HG03460 (cell line): Measurements from ENCODE around the gene YIPF1.
A peak's percentile ranks its signal among the peaks of the same experiment; 100 is the strongest.

ENCODE experiments used
- ATAC-seq: cut with Tn5 transposase; IDR thresholded peaks from one replicate; pipeline ENCODE4 v1.9.1; 2021; ENCODE audit not compliant: unreplicated experiment

Gene YIPF1

DNA sequence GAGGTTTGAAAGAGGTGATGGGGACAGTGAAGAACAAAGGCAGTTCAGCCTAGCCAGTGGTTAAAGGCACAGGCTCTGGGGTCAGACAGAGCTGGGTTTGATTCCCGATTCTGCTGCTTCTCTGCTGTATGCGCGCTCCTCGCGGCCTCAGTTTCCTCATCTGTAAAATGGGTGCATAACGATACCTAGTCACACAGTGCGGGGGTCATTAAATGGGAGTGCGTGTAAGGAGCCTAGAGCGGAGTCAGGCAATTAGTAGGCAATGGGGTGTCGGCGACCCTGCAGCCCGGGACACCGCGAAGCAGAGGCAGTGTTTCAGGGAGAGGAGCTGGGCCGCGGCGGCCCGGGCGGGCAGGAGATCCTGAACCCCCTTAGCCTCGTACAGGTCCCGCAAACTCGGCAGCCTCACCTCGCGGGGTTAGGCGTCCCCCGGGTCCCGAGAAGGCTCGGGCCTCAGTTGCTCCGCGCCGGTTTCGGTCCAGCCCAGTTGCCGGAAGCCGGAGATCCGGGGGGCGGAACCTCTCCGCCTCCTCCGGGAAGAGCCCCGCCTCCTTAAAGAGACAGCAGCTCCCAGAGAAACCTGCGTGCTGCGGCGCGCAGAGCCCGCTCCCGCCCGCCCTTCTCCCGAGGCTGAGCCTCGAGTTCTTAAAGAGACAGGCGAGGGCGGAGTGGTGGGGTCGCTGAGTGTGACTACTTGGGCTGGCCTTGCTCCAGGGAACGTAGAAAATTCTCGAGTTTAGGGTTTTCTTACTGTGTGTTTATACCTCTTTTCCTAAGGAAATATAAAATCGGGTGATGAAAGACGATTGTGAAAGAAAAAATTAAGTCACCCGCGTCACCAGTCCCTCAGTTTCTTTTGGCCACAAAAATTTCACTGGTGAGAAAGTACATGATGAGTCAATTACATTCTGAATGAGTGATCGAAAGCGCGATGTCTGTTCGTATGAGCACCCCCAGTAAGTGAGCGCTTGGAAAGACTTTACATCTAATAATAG lies at the start of gene YIPF1:
Gene YIPF1 (minus strand): TSS at position 494 of the 995 bp plus-strand sequence. CDS start 860 bp downstream, outside the sequence.
- peak; percentile 89 for ATAC-seq

DNA sequence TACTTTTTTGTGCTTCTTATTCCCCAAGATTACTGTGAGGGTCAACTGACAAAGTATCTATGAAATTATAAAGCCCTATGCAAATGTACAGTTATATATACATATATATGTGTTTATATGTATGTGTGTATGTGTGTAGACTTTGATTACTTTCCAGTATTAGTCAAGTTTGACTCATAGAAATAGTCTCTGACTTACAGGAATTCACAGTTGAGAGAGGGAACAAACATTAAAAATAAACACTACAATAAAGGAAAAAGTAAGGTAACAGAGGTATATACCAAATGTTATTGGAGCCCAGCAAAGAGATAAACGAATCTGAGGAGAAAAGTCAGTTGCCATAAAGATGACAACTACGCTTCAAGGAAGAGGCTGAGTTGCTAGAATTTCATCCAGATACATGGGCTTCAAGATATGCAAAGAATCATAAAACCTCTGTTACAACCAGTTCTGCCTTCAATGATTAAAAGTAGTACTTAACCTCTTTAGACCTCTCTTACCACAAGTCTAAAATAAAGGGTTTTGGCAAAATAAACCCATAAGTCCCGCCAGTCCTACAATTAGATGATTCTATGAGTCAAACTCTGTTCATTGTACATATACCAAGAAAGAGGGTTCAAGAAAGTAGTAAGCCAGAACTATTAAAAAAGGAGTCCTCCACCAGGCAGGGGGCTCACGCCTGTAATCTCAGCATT lies 48.7 kb upstream of the YIPF1 start:
- no peak for ATAC-seq

DNA sequence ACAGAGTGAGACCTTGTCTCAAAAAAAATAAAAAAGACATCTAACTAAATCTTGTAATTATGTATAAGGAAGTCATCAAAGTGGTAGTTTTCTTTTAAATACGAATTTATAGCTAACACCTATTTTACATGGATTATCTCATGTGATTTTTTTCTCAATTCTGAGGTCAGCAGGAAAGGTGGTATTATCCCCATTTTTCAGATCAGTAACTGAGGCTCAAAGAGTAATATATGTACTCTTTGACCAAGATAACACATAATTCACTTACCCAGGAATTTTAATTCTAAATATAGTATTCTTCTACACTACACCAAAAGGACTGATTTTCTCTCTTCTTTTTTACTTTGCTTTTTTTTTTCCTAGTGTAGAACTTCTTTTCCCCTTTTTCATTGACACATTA lies 46.8 kb upstream of the YIPF1 start:
- ATAC-seq, result no peak

DNA sequence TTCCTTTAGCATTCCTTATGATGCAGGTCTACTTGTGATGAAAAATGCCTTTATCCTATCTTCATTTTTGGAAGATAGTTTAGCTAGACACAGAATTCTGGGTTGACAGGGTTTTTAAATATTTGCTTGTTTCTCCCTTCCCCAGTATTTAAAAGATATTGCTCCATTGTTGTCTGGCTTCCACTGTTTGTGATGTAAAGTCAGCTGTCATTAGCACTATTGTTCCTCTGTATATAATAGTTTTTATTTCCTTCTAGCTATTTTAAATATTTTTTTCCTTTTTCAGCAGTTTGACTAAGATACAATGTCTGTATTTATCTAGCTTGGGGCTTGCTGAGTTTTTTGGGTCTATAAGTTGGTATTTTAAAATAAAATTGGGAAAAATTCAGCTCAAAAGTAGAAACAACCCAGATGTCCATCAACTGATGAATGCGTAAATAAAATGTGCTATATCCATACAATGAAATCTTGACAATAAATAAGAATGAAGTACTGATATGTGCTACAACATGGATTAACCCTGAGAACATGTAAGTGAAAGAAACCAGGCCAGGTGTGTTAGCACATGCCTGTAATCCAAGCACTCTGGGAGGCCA lies 44.7 kb upstream of the YIPF1 start:
- no peak for ATAC-seq

DNA sequence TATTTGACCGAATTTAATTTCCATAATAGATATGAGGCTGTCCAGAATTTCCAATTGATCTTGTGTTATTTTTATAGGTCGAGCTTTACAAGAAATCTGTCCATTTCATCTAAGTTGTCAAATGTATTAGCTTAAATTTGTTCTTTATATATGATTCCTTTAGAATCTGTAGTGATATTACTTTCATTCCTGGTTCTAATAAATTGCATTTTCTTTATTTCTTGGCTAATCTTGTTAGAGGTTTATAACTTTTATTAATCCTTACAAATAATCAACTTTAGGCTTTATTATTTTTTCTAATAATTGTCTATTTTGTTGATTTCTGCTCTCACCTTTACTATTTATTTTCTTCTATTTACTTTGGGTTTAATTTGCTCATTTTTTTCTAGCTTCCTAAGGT lies 41.9 kb upstream of the YIPF1 start:
- ATAC-seq, result no peak

DNA sequence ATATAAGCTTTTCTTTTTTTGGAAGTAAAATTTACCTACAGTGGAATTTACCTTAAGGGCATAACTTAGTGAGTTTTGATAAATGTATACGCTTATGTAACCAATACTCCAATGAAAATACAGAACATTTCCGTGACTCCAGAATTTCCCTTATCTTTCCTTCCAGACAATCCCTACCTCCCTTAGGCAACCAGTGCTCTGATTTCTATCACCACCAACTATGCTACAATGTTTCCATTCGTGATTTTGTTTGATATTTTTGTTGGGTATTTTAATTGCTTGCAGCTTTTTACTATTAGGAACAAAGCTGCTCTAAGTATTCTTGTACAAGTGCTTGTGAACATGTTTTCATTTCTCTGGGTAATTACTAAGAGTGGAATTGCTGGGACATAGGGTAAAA lies 41.3 kb upstream of the YIPF1 start:
- ATAC-seq, result no peak

DNA sequence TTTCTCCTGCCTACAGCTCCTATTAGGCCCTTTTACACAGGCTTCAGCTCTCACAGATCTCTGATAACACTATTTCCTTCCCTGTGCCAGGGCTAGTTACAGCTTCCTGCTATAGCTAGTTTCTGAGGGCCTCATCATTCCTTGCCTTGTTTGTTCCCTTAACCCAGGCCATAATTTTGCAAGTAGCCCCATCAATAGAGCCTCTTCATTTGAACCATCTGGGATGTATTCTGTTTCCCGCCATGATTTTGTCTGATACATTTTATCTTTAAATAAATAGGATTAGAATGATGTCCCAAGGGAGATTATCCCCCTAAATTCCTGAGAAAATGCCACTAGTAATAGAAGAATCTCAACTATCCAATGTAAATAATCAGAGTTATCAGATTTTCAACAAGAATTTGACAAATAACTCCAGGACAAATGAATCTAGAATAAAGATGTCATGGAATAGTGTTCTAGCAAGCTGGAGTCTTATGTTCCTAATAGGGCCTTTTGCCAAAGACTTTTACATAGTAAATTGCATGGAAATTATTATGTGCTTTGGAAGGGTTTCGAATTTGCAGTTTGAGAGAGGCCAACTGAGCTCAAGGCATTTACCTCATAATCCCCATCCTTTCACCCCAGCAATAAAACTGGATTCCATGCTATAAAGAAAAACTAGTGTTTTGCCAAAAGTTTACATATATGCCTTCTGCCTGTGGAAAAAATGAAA lies 39.8 kb upstream of the YIPF1 start:
- no peak for ATAC-seq

DNA sequence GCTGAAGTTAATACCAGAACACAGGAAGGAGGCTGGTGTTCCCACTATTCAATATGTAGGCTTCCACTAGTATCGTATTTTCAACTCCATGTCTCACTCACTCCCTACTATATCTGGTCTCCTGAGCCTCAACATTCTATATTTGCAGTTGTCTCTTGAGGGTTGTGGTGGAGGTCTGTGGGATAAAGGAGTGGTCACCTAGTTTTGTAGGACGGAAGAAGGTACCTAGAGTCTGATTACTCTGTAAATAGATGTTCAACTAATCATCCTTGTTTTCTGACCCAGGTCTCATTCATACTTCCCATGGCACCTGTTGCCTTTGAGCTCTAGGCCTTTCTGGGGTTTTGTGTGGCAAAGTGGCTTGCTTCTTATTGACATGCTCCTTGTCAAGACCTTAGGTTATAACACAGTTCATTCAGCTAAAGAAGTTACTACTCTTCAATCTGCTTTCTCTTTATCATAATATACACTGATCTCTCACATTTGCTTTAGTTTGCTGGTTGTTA lies 37.8 kb upstream of the YIPF1 start:
- ATAC-seq, result no peak

DNA sequence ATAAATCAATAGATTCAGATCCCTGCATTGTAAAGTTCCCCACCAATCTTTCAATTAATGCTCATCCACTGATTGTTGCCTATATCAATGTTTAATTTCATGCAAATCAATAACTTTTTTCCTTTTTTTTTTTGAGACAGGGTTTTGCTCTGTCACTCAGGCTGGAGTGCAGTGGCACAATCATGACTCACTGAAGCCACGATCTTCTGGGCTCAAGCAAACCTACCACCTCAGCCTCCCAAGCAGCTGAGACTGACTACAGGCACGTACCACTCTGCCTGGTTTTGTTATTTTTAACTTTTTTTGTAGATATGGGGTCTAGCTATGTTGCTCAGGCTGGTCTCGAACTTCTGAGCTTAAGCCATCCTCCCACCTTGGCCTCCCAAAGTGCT lies 30.1 kb upstream of the YIPF1 start:
- ATAC-seq, result no peak

DNA sequence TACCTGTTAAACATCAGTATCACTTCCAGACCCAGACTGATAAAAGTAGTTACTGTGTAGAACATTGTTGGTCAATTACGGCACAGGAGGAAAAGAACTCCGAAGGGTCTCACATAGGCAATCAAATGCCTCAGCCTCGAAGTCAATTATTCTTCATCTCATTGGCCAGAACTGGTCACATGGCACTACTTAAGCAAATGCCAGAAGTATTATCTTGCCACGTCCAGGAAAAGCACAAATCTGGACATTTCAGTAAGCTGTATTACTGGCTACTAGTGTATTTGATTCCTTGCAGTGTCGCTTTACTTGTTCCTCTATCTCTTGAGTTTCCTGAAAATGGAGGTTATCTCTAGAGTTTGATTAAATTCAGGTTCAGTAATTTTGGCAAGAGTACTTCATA lies 28.7 kb upstream of the YIPF1 start:
- no peak for ATAC-seq

DNA sequence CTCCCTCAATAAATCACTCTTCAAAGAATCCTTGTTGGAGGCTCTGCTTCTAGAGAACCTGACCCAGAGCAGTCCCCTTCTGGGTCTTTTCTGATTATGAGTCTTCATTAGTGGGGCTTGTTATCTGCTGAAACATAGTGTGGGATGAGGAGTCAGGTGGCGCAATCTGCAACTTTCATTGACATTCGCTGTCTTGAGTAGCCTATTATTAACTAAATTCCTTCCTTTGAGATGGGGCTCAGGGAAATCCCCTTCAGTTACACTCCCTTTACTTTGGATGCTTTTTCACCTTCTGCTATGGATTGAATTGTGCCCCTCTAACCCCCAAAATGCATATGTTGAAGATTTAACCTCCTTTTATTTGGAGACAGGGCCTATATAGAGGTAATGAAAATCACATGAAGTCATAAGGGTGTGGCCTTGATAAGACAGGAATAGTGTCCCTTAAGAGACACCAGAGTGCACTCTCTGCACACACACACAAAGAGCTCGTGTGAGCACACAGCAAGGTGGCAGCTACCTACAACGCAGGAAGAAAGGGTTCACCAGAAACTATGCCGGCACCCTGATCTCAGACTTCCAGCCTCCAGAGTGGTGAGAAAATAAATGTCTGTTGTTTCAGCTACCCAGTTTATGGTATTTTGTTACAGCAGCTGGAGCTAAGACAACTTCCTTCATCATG lies 23.9 kb upstream of the YIPF1 start:
- ATAC-seq, result no peak

DNA sequence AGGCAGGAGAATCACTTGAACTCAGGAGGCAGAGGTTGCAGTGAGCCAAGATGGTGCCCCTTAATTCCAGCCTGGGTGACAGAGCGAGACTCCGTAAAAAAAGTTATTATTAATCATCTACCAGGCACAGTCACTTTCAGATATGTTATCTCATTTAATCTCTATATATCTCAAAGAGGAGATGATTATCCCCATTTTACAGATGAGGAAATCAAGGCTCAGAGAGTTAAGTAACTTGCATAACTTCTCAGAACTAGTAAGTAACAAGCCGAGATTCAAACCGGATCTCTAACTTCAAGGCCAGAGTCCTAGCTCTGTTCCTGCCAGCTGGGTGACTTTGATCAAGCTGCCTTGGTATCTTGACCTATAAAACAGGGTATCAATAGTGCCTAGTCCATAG lies 21.8 kb upstream of the YIPF1 start:
- no peak for ATAC-seq

DNA sequence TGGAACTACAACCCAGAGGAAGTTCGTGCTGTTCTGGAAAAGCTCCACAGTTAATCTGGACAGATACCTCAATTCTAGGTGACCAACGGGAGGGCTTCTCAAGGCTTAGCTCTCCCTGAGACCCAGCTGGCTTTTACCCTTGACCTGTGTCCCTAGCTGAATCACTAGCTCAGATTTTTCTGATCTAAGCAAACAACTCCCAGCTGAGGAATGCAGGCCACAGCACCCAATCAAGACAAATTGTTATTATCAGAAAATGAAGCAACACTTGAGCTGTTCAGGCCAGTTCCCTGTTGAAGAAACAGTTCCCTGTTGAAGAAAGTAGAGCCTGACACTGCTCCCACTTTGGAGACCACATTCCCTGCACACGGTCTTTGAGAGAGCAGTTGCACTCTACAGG lies 20.3 kb upstream of the YIPF1 start:
- no peak for ATAC-seq

DNA sequence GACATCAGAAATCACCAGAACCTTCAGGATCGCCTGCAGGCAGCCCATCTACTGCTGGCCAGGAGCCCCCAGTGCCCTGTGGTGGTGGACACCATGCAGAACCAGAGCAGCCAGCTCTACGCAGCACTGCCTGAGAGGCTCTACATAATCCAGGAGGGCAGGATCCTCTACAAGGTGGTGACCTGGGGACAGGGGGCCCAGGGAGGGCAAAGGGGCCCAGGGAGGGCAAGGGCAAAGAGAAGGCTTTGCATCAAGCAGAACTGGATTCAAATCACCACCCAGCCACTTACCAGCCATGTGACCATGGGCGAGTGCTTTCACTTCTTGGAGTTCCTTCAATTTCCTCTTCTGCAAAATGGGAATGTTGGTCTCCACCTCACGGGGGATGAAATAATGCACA lies 16.5 kb upstream of the YIPF1 start:
- no peak for ATAC-seq

DNA sequence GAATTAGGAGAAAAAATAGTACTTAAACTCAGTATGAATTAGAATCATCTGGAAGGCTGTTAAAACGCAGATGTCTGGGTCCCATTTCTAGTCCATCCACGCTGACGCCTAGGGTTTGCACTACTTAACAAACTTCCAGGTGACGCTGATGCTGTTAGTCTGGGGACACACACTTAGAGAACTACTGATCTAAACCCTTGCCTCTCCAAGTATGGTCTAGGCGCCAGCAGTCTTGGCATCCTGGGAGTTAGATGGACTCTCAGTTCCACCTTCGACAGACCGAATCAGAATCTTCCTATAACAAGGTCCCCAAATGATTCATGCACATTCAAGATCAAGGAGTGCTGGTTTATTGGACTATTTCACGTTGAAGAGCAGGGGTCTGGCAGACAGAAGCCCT lies 15.9 kb upstream of the YIPF1 start:
- ATAC-seq, result no peak

DNA sequence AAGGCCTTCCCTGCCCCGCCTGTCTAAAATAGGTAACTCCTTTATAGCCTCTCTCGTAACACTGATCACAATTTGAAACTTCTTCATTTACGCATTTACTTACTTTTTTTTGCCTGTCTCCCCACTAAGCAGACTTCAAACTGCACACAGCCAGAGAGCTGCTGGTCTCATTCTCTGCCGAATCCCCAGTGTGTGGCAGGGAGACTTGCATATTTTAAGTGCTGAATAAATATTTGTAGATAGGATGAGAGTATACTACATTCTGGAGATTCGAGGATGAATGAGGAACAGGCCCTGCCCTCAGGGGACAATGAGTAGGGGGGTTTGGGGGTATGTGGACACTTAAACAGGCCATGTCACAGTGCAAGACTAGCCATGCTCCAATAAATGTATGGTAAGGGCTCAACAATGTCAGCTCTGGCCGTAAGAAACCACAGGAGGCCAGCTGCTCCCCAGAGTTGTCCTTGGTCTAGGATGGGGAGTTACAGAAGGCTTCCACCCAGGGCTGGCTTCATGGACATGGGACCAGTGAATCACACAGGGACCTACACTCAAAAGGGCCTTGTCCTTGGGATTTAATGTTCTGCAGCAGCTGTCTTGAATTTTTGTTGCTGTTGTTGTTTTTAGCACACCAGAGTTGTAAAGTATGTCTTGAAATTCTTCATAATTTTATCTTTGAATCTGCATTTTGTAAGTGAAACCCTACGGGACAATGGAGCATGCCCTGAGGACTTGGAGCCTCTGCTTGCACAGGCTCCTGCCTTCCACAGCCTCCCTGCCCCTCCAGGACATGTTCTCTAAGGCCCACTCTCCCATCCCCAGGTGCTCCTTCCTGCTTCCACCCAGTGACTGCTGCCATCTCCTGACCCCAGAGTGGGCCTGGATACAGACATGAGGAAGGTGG lies 12.9 kb upstream of the YIPF1 start:
- no peak for ATAC-seq

DNA sequence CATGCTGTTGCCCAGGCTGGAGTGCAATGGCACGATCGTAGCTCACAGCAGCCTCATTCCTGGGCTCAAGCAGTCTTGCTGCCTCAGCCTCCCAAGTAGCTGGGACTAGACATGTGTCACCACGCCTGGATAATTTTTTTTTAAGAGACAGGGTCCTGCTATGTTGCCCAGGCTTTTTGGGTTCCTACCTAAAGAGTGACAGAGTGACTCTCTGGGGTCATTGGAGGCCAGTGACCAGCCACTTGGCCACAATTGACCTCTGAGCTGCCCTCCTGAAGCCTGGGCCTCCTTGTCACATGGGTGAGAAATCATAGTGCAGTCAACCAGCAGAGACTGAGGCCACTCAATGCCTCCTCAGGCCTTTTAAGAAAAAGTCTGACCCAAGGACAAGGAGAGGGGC lies 10.1 kb upstream of the YIPF1 start:
- no peak for ATAC-seq

DNA sequence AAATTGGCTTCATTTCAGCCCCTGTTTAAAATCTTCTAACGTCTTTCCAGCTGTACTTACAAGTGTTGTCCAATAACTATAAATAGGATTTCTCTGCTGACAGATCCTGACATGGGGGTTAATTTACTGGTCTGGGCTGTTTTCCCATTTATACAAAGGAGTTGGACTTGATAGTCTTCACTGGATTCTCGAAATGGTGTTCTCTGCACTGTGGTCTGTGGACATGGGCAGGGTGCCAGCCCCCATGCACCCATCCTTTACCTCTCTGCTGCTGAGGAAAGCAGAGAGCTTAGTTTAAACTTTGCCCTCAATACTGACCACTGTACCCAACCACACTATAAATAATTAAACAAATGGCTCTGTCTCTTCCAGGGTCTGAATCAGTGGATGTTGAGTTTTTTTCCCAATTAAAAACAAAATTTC lies 9.6 kb upstream of the YIPF1 start:
- ATAC-seq, result no peak

DNA sequence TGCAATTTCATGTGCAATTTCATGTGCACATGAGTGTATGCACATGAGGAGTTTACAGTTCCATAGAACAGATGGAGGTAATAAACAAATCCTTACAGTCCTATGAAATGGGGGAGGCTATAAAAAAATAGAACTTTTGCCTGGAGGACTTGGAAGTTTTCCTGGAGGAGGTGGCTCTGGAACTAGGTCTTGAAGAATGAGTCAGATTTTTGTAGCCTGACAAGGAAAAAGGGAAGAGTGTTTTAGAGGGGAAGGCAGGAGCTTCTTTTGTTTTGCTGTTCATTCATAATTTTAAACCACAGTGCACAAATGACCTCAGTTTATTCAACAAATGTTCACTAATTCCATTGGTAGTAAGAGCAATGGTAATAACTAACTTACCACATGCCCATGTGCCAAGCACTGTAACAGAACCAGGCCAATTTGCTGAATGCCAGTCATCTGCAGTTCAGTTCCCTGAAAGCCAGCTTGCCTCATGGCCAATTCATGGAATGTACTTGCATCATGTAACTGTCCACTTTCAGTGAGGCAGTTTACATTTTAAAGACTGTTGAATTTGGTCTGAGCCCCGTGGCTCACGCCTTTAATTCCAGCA lies 7.1 kb upstream of the YIPF1 start:
- ATAC-seq, result no peak
